GM10266 (cell line): ENCODE data around the gene TENM4.
A peak's percentile ranks its signal among the peaks of the same experiment; 100 is the strongest.

Experiments
- DNase-seq: peaks from one replicate; pipeline ENCODE4 v3.0.0; 2012; ENCODE audit errors: extremely low spot score
- CTCF ChIP-seq: IDR thresholded peaks from 2 replicates; pipeline ENCODE4 v1.5.1; 2012; ENCODE audit warnings: mild to moderate bottlenecking, low read depth; ENCODE audit not compliant: control insufficient read depth, insufficient read depth; ENCODE audit errors: missing control alignments

The TENM4 gene

GRCh38 chr11:78800756-78801155, 640.1 kb downstream of the TENM4 start:
- TF ChIP-seq CTCF: no peak
- no peak for DNase-seq

GRCh38 chr11:78800096-78800690, 640.6 kb downstream of the TENM4 start:
- TF ChIP-seq CTCF: no peak
- no peak for DNase-seq

- DNase-seq: peak; percentile 66
- peak; percentile 84 for TF ChIP-seq CTCF
Measured at GRCh38 chr11:78798663-78799062, 642.2 kb downstream of the TENM4 start.

- TF ChIP-seq CTCF: no peak
Measured at GRCh38 chr11:78797559-78797958, 643.3 kb downstream of the TENM4 start.

GRCh38 chr11:78796956-78797355, 643.9 kb downstream of the TENM4 start:
- no peak for TF ChIP-seq CTCF
- no peak for DNase-seq

More at GRCh38 chr11:78797559-78797958, 643.3 kb downstream of the TENM4 start:
- DNase-seq: no peak

GRCh38 chr11:78795621-78796261, 645.1 kb downstream of the TENM4 start:
- DNase-seq: no peak
- TF ChIP-seq CTCF: no peak

GRCh38 chr11:78791964-78792363, 648.9 kb downstream of the TENM4 start:
- no peak for DNase-seq
- no peak for TF ChIP-seq CTCF
